ENCODE measurements around the gene COL26A1.

Gene COL26A1

DNA sequence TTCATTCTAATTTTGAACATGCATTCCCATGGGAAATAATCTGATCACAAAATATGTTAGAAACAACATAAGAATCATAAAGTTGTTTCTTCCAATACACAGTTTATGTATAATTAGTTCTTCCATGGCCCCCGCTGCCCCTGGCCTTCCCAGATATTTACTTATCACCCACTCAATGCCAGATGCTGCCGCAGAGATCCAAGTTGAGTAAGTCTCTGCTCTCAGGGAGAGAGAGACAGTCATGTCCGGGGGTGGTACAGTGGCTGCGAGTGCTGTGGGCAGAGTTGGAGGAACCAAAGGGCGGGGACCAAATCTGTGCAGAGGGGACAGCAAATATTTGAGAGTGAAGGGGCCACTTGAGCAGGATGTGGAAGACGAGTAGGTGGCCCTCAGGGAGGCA is 37.1 kb downstream of the COL26A1 start:
- H3K36me3 ChIP-seq (ENCODE audit: control insufficient read depth, insufficient read depth, low read length), result no peaks in the 10 kb centered on the region
- H3K4me3 ChIP-seq (replicated peaks; ENCODE audit: low read depth, low read length), result no peak overlapping the region
- no peak for DNase-seq (ENCODE audit: extremely low read depth, insufficient read length)
- H3K27me3 ChIP-seq (replicated peaks; ENCODE audit: control insufficient read depth, insufficient read depth, low read length), result peaks cover 3% of the 10 kb centered on the region; the same call in 1 of the 2 replicates
- TF ChIP-seq, protein P1, sequence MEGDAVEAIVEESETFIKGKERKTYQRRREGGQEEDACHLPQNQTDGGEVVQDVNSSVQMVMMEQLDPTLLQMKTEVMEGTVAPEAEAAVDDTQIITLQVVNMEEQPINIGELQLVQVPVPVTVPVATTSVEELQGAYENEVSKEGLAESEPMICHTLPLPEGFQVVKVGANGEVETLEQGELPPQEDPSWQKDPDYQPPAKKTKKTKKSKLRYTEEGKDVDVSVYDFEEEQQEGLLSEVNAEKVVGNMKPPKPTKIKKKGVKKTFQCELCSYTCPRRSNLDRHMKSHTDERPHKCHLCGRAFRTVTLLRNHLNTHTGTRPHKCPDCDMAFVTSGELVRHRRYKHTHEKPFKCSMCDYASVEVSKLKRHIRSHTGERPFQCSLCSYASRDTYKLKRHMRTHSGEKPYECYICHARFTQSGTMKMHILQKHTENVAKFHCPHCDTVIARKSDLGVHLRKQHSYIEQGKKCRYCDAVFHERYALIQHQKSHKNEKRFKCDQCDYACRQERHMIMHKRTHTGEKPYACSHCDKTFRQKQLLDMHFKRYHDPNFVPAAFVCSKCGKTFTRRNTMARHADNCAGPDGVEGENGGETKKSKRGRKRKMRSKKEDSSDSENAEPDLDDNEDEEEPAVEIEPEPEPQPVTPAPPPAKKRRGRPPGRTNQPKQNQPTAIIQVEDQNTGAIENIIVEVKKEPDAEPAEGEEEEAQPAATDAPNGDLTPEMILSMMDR (IDR thresholded peaks at IDR 0.05; ENCODE audit: insufficient read depth, low read length, poor library complexity, severe bottlenecking), result no peak

- TF ChIP-seq, protein P1 (IDR thresholded peaks at IDR 0.05; ENCODE audit: insufficient read depth, low read length, poor library complexity, severe bottlenecking), result no peak
- no peak overlapping the region for H3K4me3 ChIP-seq (replicated peaks; ENCODE audit: low read depth, low read length)
- no peak for DNase-seq (ENCODE audit: extremely low read depth, insufficient read length)
- H3K36me3 ChIP-seq (ENCODE audit: control insufficient read depth, insufficient read depth, low read length), result no peaks in the 10 kb centered on the region
- peaks cover 3% of the 10 kb centered on the region; the same call in 1 of the 2 replicates for H3K27me3 ChIP-seq (replicated peaks; ENCODE audit: control insufficient read depth, insufficient read depth, low read length)
Measured at GRCh38 chr7:101400751-101401150, 38.1 kb downstream of the COL26A1 start.

- peaks cover 1% of the 10 kb centered on the region; the same call in 1 of the 2 replicates for H3K27me3 ChIP-seq (replicated peaks; ENCODE audit: control insufficient read depth, insufficient read depth, low read length)
- DNase-seq (ENCODE audit: extremely low read depth, insufficient read length), result no peak
- H3K4me3 ChIP-seq (replicated peaks; ENCODE audit: low read depth, low read length), result no peak overlapping the region
- TF ChIP-seq, protein P1 (IDR thresholded peaks at IDR 0.05; ENCODE audit: insufficient read depth, low read length, poor library complexity, severe bottlenecking), result no peak
- H3K36me3 ChIP-seq (ENCODE audit: control insufficient read depth, insufficient read depth, low read length), result no peaks in the 10 kb centered on the region
Measured at GRCh38 chr7:101401390-101402080, 38.9 kb downstream of the COL26A1 start.

- H3K27me3 ChIP-seq (replicated peaks; ENCODE audit: control insufficient read depth, insufficient read depth, low read length), result no peaks in the 10 kb centered on the region
- no peak overlapping the region for H3K4me3 ChIP-seq (replicated peaks; ENCODE audit: low read depth, low read length)
- TF ChIP-seq, protein P1 (IDR thresholded peaks at IDR 0.05; ENCODE audit: insufficient read depth, low read length, poor library complexity, severe bottlenecking), result no peak
- DNase-seq (ENCODE audit: extremely low read depth, insufficient read length), result no peak
- no peaks in the 10 kb centered on the region for H3K36me3 ChIP-seq (ENCODE audit: control insufficient read depth, insufficient read depth, low read length)
Measured at GRCh38 chr7:101402081-101402779, 39.6 kb downstream of the COL26A1 start.

DNA sequence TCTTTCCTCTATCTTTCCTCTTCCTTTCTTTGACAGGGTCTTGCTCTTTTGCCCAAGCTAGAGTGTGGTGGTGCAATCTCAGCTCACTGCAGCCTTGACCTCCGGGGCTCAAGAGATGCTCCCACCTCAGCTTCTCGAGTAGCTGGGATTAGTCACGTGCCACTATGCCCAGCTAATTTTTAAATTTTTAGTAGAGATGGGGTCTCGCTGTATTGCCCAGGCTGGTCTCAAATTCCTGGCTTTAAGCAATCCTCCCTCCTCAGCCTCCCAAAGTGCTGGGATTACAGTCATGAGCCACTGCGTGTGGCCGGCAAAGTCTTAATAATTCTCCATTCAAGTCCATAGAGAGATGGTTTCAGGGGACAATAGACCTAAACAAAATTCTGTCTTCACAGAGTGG is 40.2 kb downstream of the COL26A1 start:
- Histone ChIP-seq H3K36me3 (ENCODE audit: control insufficient read depth, insufficient read depth, low read length) (no peaks in the 10 kb centered on the region), H3K4me3 (replicated peaks; ENCODE audit: low read depth, low read length) (no peak overlapping the region), H3K27me3 (replicated peaks; ENCODE audit: control insufficient read depth, insufficient read depth, low read length) (no peaks in the 10 kb centered on the region)
- no peak for DNase-seq (ENCODE audit: extremely low read depth, insufficient read length)
- TF ChIP-seq, protein P1 (IDR thresholded peaks at IDR 0.05; ENCODE audit: insufficient read depth, low read length, poor library complexity, severe bottlenecking), result no peak
